HepG2 (cell line): ENCODE results near the gene CSF3R. TPM values are rescaled to one million over a fixed set of nuclear protein-coding genes. Genes with fewer than 3 reads are reported as not detected.

Experiments
- ARHGAP35 ChIP-seq: sonication (generic); formaldehyde crosslinking; IDR thresholded peaks from 2 replicates; pipeline ENCODE4 v1.9.0; 2022; ENCODE audit warnings: mild to moderate bottlenecking, inconsistent platforms, moderate library complexity, missing genetic modification reagents, borderline replicate concordance
- CHCHD3 ChIP-seq: sonication (generic); formaldehyde crosslinking; IDR thresholded peaks from 2 replicates; pipeline ENCODE4 v1.8.0; 2022; ENCODE audit warnings: mild to moderate bottlenecking, missing genetic modification reagents, moderate library complexity
- IKZF1 ChIP-seq: fragments of 450-650 bp; IDR thresholded peaks from 2 replicates; pipeline ENCODE4 v1.7.1; 2016
- KLF11 ChIP-seq: IDR thresholded peaks from 2 replicates; pipeline ENCODE4 v1.6.1; 2016; ENCODE audit warnings: missing compliant biosample characterization
- PPARG ChIP-seq: conservative IDR thresholded peaks from 2 replicates; pipeline ENCODE4 v1.6.1; 2016; ENCODE audit warnings: missing biosample characterization, missing genetic modification reagents
- PRPF4 ChIP-seq: fragments of 200-400 bp; formaldehyde crosslinking; IDR thresholded peaks from 2 replicates; pipeline ENCODE4 v1.6.1; 2016; ENCODE audit warnings: low read length, low read depth; ENCODE audit not compliant: poor library complexity, severe bottlenecking
- SALL1 ChIP-seq: sonication (generic); formaldehyde crosslinking; IDR thresholded peaks from 2 replicates; pipeline ENCODE4 v1.8.0; 2022; ENCODE audit warnings: mild to moderate bottlenecking, missing genetic modification reagents
- SETDB1 ChIP-seq: sonication (generic); formaldehyde crosslinking; IDR thresholded peaks from 2 replicates; pipeline ENCODE4 v1.5.1; 2020; ENCODE audit warnings: missing genetic modification reagents, mild to moderate bottlenecking, borderline replicate concordance
- TARDBP ChIP-seq: sonication (generic); formaldehyde crosslinking; IDR thresholded peaks from 2 replicates; pipeline ENCODE4 v1.8.0; 2022; ENCODE audit warnings: mild to moderate bottlenecking, missing genetic modification reagents
- ZBTB40 ChIP-seq, 2 experiments: fragments of 450-650 bp in 1 of 2; sonication (generic) in 1 of 2; formaldehyde crosslinking in 1 of 2; IDR thresholded peaks; 2 replicates each; pipeline versions ENCODE4 v1.6.1 to v1.8.0; 2016 to 2022; ENCODE audit warnings: antibody characterized with exemption in 1 of 2, mild to moderate bottlenecking in 1 of 2, missing genetic modification reagents in 1 of 2
- ZFP36 ChIP-seq: fragments of 150-350 bp; IDR thresholded peaks from 2 replicates; pipeline ENCODE4 v1.6.1; 2018; ENCODE audit warnings: borderline replicate concordance, low read length, low read depth; ENCODE audit not compliant: partially characterized antibody
- ZMAT3 ChIP-seq: sonication (generic); formaldehyde crosslinking; conservative IDR thresholded peaks from 2 replicates; pipeline ENCODE4 v1.7.0; 2021; ENCODE audit warnings: missing genetic modification reagents
- ZNF230 ChIP-seq: sonication (generic); formaldehyde crosslinking; IDR thresholded peaks from 2 replicates; pipeline ENCODE4 v1.4.0; 2020; ENCODE audit warnings: mild to moderate bottlenecking, missing genetic modification reagents
- ZNF256 ChIP-seq: sonication (generic); formaldehyde crosslinking; conservative IDR thresholded peaks from 2 replicates; pipeline ENCODE4 v1.4.0; 2020; ENCODE audit warnings: missing genetic modification reagents
- ZNF333 ChIP-seq: sonication (generic); formaldehyde crosslinking; IDR thresholded peaks from 2 replicates; pipeline ENCODE4 v1.4.0; 2020; ENCODE audit warnings: mild to moderate bottlenecking, missing genetic modification reagents, borderline replicate concordance
- ZNF574 ChIP-seq: sonication (generic); formaldehyde crosslinking; IDR thresholded peaks from 2 replicates; pipeline ENCODE4 v1.4.0; 2020; ENCODE audit warnings: missing genetic modification reagents
- polyA plus RNA-seq, 8 experiments: library from polyadenylated mRNA; depleted of rRNA in 3 of 8; stranded (reverse) in 7 of 8; unstranded in 1 of 8; fragments of >200 nt; fragmentation: Illumina TruSeq in 4 of 8; extraction: Trizol in 4 of 8; gene quantifications; 2 replicates each; pipeline versions ENCODE4 v1.2.1 to v1.2.3, GENCODE V29; 2011 to 2016; ENCODE audit warnings: low read depth in 4 of 8, missing spikeins in 1 of 8, mixed read lengths in 1 of 8; ENCODE audit not compliant: insufficient read depth in 1 of 8
- total RNA-seq, 5 experiments: library from RNA; depleted of rRNA; stranded (reverse); fragments of >200 nt; fragmentation: Illumina TruSeq; extraction: Trizol; gene quantifications; 2 replicates each; pipeline ENCODE4 v1.2.3, GENCODE V29; 2016; ENCODE audit warnings: low read depth in 1 of 5

Gene CSF3R
- total and polyA plus RNA-seq, 2 of the 13 experiments (the other 11 are each of a cell fraction or from before 2014, with no cell fraction given): 11.9 to 28.8 TPM

- TF ChIP-seq ZNF574 (CRISPR knock-in tag) (peak; percentile 66), ZFP36 (no peak), PPARG (no peak; the same call in 1 of the 2 replicates), ZMAT3 (CRISPR knock-in tag) (peak; percentile 85), ARHGAP35 (CRISPR knock-in tag) (peak; percentile 70; the same call in 1 of the 2 replicates), IKZF1 (no peak), ZNF230 (CRISPR knock-in tag) (peak; percentile 76; the same call in 1 of the 2 replicates), PRPF4 (no peak), SALL1 (CRISPR knock-in tag) (peak; percentile 74), KLF11 (CRISPR knock-in tag) (peak; percentile 58; the same call in 1 of the 2 replicates), ZNF333 (CRISPR knock-in tag) (no peak), ZBTB40 (IDR thresholded peaks at IDR 0.05) (no peak), ZBTB40 (CRISPR knock-in tag; IDR thresholded peaks at IDR 0.05) (0 out of 2 replicates have a peak, but pooled peaks have one; percentile 25), TARDBP (no peak), ZNF256 (CRISPR knock-in tag) (0 out of 2 replicates have a peak, but pooled peaks have one; percentile 28), SETDB1 (CRISPR knock-in tag) (no peak), CHCHD3 (CRISPR knock-in tag) (0 out of 2 replicates have a peak, but pooled peaks have one; percentile 27)
Measured at GRCh38 chr1:36450270-36450918, 32.3 kb downstream of the CSF3R start, which contains the start of gene OSCP1 (continued).
